OCI-LY1 (cell line): Measurements from ENCODE around the gene MAST4.

Experiments
- H2AFZ ChIP-seq: fragments of 200-600 bp; sonication (generic), shearing (Covaris generic); 2 replicates; pipeline ENCODE4 v1.6.0; 2014; ENCODE audit warnings: antibody characterized with exemption, mild to moderate bottlenecking, low read length
- H3F3A ChIP-seq: fragments of 200-600 bp; sonication (generic), shearing (Covaris generic); 2 replicates; pipeline ENCODE4 v1.6.0; 2014; ENCODE audit warnings: mild to moderate bottlenecking, antibody characterized with exemption, low read length, moderate library complexity; ENCODE audit not compliant: insufficient read depth
- H3K27ac ChIP-seq: fragments of 200-600 bp; sonication (generic); 2 replicates; pipeline ENCODE4 v1.5.1; 2014; ENCODE audit warnings: low read length, mixed run types, mild to moderate bottlenecking, low read depth; ENCODE audit not compliant: poor library complexity, severe bottlenecking
- H3K27me3 ChIP-seq: fragments of 200-600 bp; sonication (generic); 2 replicates; pipeline ENCODE4 v1.6.0; 2014; ENCODE audit warnings: antibody characterized with exemption, mild to moderate bottlenecking, low read length, moderate library complexity; ENCODE audit not compliant: insufficient read depth
- H3K36me3 ChIP-seq: fragments of 200-600 bp; sonication (generic); 2 replicates; pipeline ENCODE4 v1.6.1; 2014; ENCODE audit warnings: mild to moderate bottlenecking, antibody characterized with exemption, low read length, moderate library complexity, mixed read lengths; ENCODE audit not compliant: insufficient read depth
- H3K4me1 ChIP-seq: fragments of 200-600 bp; sonication (generic); 2 replicates; pipeline ENCODE4 v1.5.1; 2014; ENCODE audit warnings: mild to moderate bottlenecking, low read length, moderate library complexity; ENCODE audit not compliant: insufficient read depth, severe bottlenecking
- H3K4me2 ChIP-seq: fragments of 200-600 bp; sonication (generic), shearing (Covaris generic); 2 replicates; pipeline ENCODE4 v1.6.1; 2014; ENCODE audit warnings: low read length
- H3K4me3 ChIP-seq: fragments of 200-600 bp; sonication (generic); 2 replicates; pipeline ENCODE4 v1.5.1; 2014; ENCODE audit warnings: low read length, low read depth, mild to moderate bottlenecking, mixed read lengths; ENCODE audit not compliant: poor library complexity, severe bottlenecking
- H3K79me2 ChIP-seq: fragments of 200-600 bp; shearing (Covaris generic); 2 replicates; pipeline ENCODE4 v1.6.1; 2016; ENCODE audit warnings: mixed run types, low read length, mixed read lengths; ENCODE audit not compliant: insufficient read depth
- H3K9ac ChIP-seq: fragments of 200-600 bp; sonication (generic), shearing (Covaris generic); 2 replicates; pipeline ENCODE4 v1.6.1; 2014; ENCODE audit warnings: mild to moderate bottlenecking, low read length, mixed read lengths
- H3K9me2 ChIP-seq: fragments of 200-600 bp; sonication (generic), shearing (Covaris generic); 2 replicates; pipeline ENCODE4 v1.6.1; 2014; ENCODE audit warnings: low read depth, mild to moderate bottlenecking, low read length, mixed read lengths
- H3K9me3 ChIP-seq: fragments of 200-600 bp; shearing (Covaris generic); 2 replicates; pipeline ENCODE4 v1.6.1; 2014; ENCODE audit warnings: low read length, mixed read lengths
- H4K20me1 ChIP-seq: fragments of 200-600 bp; sonication (generic), shearing (Covaris generic); 2 replicates; pipeline ENCODE4 v1.6.0; 2016; ENCODE audit warnings: mild to moderate bottlenecking, low read length; ENCODE audit not compliant: insufficient read depth
- CTCF ChIP-seq: fragments of 200-600 bp; sonication (generic), shearing (Covaris generic); IDR thresholded peaks from 2 replicates; pipeline ENCODE4 v1.5.1; 2017; ENCODE audit warnings: mild to moderate bottlenecking, antibody characterized with exemption, low read length, moderate library complexity, mixed read lengths
- EZH2 ChIP-seq: fragments of 200-600 bp; sonication (generic), shearing (Covaris generic); IDR thresholded peaks from 2 replicates; pipeline ENCODE4 v1.8.0; 2017; ENCODE audit warnings: borderline replicate concordance, mixed run types, mild to moderate bottlenecking, antibody characterized with exemption, low read length, moderate library complexity, mixed read lengths

Gene MAST4

DNA sequence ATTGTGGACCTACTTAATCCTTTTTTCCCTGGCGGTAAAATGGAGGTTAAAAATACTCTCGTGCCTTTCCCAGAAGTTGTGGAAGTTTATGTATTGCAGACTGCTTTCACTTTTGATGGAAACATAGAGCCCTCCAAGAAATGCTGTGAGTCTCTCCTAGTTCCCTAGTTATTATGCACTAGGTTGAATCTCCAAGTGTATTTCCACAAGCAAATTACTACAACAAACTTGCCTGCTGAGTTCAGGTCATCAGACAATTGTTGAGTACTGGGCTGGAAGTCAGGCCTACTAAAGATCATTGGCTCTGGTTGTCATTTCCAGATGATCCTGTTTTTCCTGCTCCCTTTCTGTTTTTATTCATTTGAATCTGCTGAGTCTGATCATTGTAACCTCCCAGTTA, 496.3 kb downstream of the MAST4 start:
- H3K36me3 ChIP-seq: no peaks in the 10 kb centered on the region
- H3F3A ChIP-seq: no peaks in the 10 kb centered on the region
- no peaks in the 10 kb centered on the region for H3K79me2 ChIP-seq
- no peaks in the 10 kb centered on the region for H4K20me1 ChIP-seq
- H3K4me1 ChIP-seq: no peaks in the 10 kb centered on the region
- H3K9me2 ChIP-seq: no peaks in the 10 kb centered on the region
- TF ChIP-seq EZH2 (no peak), CTCF (no peak)
- H3K9ac ChIP-seq: no peak overlapping the region
- no peak overlapping the region for H3K4me2 ChIP-seq
- H3K4me3 ChIP-seq: no peak overlapping the region
- H3K27ac ChIP-seq: no peak overlapping the region
- no peaks in the 10 kb centered on the region for H3K27me3 ChIP-seq
- no peaks in the 10 kb centered on the region for H3K9me3 ChIP-seq
- H2AFZ ChIP-seq: no peak overlapping the region

- H3K36me3 ChIP-seq: no peaks in the 10 kb centered on the region
- no peak overlapping the region for H3K9ac ChIP-seq
- no peaks in the 10 kb centered on the region for H3K9me3 ChIP-seq
- no peaks in the 10 kb centered on the region for H3K9me2 ChIP-seq
- no peaks in the 10 kb centered on the region for H3K4me1 ChIP-seq
- no peak for TF ChIP-seq CTCF
- no peak for TF ChIP-seq EZH2
- no peaks in the 10 kb centered on the region for H4K20me1 ChIP-seq
- H2AFZ ChIP-seq: no peak overlapping the region
- no peaks in the 10 kb centered on the region for H3F3A ChIP-seq
- H3K27me3 ChIP-seq: no peaks in the 10 kb centered on the region
- H3K79me2 ChIP-seq: no peaks in the 10 kb centered on the region
- no peak overlapping the region for H3K4me2 ChIP-seq
- no peak overlapping the region for H3K27ac ChIP-seq
- no peak overlapping the region for H3K4me3 ChIP-seq
Observed at GRCh38 chr5:67093279-67093678, 497.1 kb downstream of the MAST4 start.

GRCh38 chr5:67094476-67095300, 498.5 kb downstream of the MAST4 start:
- H3K79me2 ChIP-seq: no peaks in the 10 kb centered on the region
- no peak overlapping the region for H3K4me3 ChIP-seq
- no peak overlapping the region for H3K4me2 ChIP-seq
- no peak overlapping the region for H2AFZ ChIP-seq
- no peaks in the 10 kb centered on the region for H3F3A ChIP-seq
- no peak overlapping the region for H3K9ac ChIP-seq
- H3K27me3 ChIP-seq: no peaks in the 10 kb centered on the region
- H3K4me1 ChIP-seq: no peaks in the 10 kb centered on the region
- no peaks in the 10 kb centered on the region for H3K9me2 ChIP-seq
- no peak for TF ChIP-seq CTCF
- no peak for TF ChIP-seq EZH2
- no peaks in the 10 kb centered on the region for H3K36me3 ChIP-seq
- no peaks in the 10 kb centered on the region for H3K9me3 ChIP-seq
- no peaks in the 10 kb centered on the region for H4K20me1 ChIP-seq
- no peak overlapping the region for H3K27ac ChIP-seq
